ENCODE data around the gene TEX29.

The TEX29 gene

DNA sequence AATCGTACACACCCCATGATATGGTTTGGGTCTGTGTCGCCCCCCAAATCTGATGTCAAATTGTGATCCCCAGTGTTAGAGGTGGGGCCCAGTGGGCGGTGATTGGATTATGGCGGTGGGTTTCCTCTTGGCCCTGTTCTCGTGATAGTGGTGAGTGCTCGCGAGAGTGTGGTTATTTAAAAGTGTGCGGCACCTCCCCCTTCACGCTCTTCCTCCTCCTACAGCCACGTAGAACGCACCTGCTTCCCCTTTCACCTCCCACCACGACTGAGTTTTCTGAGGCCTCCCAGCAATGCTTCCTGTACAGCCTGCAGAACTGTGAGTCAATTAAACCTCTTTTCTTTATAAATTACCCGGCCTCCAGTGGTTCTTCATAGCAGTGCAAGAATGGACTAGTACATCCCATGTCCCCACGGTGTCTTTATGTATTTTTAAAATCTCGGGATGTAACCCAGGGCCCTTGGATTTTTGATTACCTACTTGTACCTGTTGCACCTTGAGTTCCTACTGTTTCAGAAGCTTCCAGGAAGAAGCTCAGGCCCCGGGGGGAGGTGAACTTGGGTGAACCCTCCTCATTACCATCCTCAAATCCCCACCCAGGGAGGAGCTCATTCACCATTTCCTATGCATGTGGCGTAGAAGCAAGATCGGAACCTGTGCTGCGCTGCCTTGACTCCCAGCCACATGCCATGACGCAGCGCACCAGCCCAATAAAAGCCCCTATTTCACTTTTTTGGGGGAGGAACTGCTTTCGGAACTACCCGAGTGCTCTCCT is 52.4 kb downstream of the TEX29 start:
- no peak for DNase-seq

DNA sequence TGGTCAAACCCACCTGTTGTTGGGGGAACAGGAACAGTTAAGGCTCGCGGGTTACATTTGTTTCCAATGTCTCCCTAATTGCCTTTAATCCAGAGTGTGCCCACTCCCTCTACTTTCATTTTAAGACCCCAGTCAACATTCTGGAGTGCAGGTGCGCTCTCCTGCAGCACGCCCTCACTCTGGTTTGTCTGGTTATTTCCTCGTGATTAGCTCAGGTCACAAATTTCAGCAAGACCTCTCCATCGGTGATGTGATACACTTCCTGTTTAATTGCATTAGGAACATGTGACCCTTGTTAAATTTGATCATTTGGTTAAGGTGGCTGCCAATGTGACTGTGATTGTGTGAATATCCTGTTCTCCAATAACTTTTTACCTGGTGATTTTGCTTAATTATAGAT is 53.0 kb downstream of the TEX29 start:
- DNase-seq, result no peak

DNA sequence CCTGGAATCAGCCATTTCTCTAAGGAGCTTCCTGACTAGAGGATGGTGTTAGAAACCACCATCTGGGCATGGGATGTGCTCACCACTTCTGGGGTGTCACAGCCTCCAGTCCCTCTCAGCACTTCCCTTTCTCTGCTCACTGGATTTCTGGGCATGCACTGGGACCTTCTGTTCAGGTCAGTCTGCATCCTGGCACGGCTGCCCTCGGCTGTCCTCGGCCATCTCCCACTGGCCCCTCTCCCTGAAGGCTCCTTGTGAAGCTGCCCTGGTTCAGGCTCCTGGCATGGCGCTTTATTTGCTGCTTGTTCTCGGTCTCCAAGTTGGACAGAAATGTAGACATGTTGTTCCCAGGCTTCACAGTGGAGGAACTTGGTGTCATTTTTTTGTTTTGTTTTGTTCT is 60.0 kb downstream of the TEX29 start:
- no peak for DNase-seq

DNA sequence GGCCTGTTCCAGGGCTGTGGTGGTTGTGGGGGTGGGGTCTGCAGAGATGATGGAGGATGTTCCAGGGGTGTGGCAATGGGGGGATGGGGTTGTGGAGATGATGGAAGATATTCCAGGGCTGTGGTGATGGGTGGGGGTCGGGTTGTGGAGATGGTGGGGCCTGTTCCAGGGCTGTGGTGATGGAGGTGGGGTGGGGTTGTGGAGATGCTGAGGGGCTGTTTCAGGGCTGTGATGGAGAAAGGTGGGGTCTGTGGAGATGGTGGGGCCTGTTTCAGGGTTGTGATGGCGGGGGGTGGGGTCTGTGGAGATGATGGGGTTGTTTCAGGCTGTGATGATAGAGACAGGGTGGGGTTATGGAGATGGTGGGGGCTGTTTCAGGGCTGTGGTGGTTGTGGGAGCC is 62.0 kb downstream of the TEX29 start:
- DNase-seq, result no peak

DNA sequence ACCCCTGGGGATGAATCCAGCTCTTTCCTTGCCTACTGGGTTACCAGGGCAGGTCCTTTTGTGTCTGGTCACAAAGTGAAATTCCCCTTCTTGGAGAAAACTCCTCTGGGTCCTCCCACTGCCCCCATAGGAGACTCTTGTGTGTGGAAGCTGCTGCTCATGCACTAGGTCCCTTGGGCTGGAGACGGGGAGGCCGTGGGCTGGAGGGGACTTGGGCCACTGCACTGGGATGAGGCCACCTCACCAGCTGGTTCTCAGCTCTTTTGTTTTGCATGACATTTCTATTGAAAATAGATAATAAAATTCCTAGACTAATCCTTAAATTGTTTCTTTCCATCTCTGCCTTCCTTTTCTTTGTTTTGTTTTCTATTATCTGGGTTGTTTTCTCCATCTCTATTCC is 62.4 kb downstream of the TEX29 start:
- DNase-seq, result no peak

DNA sequence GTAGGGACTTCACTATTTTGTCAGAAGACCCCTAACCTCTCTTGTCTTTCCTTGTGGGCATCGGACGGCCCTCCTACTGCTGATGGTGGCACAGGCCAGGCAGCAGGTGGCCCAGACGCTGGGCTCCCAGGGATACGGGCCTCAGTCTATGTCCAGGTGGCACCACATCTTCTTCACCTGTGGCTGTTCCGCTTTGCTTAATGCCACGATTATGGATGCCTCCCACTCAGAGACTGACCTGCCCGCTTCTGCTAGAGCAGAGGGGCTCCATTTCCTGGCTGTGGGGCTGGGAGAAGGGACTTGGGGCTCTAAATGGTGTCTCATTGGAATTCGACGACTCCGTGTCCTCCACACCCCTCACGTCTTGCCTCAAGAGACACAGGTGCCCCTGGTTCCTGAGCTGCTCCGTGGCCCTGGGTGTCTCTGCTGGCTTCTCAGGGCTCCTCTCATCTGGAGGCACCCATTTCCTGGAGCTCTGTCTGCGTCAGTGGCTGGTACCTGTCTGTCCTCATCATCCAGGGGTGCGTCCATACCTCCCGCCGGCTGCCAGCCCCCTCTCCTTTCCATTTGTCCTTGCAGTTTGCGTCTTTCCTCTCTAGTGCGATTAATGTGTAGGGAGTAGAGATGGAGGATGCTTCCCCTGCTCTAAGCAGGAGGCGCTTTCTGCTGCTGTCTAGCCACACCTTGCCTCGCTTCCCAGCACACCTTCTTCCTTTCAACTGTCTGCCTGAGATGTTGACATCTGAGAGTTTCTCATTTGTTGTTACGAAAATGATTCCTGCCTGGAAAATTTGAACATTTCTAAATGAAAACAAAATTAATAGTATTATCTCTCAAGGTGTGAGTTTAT is 63.4 kb downstream of the TEX29 start:
- DNase-seq, result no peak

DNA sequence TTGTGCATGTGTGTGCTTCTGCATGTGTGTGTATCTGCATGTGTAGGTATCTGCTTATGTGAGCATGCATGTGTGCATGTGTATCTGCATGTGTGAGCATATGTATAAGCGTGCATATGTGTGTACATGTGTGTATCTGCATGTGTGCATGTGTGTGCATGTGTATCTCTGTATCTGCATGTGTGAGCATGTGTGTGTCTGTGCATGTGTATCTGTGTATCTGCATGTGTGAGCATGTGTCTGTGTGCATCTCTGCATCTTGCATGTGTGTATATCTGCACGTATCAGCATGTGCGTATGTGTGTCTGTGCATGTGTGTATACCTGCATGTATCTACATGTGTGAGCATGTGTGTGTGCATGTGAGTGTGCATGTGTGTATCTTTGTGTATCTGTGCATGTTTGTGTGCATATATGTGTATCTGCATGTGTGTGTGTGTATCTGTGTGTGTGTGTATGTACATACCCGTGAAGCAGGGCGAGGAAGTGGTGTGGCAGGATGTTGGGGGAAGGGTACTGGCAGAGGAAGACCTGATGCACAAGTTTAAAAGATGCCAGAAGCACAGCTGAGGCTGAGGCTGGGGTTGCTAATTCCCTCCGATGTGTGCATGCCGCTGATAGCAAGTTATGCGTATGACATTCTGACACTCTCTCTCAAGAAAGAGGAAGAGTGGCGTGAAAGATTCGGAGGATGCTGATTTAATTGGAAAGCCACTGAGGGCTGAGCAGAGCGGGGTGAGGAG is 64.2 kb downstream of the TEX29 start:
- DNase-seq, result no peak

DNA sequence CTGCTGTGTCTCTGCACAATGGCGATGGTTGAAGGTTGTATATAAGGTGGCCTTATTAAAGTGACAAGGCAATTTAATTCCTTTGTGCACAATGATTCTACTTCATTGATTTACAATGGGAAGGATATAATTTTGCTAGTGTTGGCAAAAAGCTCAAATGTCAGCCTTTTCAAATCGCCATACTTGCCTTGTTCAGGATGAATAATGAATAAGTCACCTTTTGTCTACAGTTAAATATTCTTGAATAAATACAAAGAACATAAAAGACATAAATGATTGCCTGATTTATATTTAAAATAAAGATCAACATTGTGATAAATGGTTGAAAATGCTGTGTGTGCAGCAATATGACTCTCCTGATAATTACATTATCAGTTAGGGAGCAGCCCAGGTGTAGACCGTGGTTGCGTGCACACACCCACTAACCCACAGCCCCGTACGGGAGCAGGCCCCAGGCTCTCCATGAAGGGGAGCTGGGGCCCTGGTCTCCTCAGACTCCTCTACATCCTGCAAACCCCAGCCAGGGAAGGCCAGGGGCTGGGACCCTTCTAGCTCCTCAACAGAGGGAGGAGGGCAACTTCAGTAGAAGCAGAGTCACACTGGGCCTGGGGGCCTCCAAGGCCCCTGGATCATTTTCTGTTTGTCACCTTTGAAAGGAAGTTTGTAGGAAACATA is 64.9 kb downstream of the TEX29 start:
- no peak for DNase-seq

DNA sequence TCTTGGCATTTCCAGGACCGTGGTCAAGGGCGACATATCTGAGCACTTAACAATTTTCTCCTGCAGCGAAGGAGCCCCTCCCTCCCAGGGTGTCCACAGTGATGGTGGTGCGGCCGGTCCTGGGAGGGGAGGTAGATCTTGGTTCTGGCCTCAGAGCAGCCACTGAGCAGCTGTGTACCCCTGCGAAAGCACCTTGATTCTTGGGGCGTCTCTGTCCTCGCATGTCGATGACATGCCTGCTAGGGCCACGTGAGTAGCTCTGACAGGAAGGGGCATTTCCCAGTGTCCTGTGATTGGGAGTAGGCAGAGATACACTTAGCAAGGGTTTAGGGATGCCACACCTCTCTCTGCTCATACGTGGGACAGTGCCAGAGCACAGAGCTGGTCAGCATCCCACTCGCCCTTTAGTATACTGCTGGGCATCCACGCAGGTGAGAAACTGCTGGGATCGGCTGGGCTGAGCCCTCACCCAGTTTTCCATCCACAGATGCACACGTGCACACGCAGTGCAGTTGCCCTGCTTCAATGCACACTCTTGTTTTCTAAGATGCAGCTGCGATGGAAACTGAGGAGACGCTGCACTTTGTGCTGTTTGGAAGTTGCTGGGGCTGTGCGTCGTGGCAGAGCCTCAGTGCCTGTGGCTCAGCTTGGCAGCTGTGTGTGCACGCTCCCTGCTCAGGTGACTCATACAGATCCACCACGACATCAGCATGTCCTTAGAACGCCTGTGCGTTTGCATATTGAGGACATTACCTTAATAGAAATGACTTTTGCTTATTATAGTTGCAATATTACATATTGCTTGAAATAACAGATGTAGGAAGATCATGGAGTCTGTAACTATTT is 66.8 kb downstream of the TEX29 start:
- DNase-seq, result peak in 1 of 2 experiments; percentile 27

DNA sequence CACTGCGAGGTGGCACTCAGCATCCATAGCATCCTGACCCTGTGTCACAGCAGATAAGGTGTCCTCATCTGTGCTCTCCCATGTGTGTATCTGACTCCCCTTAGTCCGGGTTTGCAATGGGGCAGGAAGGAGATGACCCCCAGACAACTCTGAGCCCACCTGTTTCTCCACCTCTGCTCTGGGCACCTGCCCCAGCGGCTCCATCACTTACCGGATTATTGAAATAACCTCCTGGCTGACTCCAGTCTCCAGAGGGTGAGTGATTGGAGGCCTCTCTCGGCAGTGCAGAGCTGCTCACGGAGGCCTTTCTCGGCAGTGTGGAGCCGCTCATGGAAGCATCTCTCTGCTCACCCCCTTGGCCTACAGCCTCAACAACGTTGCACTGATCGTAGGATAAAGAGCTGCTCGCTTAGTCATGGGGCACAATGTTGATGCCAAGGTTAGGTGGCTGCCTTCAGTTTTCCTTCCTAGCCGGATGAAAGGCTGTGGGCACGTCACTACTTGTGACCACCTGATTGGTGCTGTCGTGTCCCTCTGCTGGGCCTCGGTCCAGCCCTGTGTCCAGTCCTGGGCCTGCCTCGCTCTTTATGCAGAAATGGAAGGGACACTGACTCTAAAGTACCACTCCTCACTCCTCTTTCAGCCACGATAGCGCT is 67.6 kb downstream of the TEX29 start:
- DNase-seq, result no peak

DNA sequence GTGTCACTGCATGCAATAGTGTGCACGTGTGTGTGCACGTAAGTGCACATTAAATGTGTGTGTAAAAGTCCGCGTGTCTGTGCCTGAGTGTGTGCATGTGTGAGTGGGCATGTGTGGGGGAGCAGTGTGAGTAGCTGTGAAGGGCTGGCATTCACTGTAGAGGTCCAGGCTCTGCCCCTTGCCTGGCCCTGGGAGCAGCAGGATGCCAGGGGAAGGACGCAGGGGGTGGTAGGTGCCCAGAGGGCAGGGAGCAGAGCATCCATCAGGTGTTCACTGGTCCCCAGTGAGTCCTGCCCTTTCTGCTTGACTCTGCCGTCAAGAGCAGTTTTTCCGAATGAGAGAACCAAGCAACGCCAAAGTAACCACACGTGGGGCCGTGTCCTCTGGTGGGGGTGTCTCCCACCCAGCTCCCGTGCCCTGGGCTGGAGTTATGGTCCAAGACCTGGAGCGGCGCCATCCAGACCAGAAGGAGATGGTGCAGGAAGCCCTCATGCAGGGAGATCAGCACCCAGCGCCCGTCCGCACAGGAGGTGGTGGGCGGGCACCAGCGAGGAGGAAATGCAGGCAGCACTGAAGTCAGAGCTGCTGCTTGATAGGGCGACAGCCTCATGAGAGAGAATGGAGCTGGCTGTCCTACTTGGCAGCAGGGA is 68.5 kb downstream of the TEX29 start:
- DNase-seq, result no peak

DNA sequence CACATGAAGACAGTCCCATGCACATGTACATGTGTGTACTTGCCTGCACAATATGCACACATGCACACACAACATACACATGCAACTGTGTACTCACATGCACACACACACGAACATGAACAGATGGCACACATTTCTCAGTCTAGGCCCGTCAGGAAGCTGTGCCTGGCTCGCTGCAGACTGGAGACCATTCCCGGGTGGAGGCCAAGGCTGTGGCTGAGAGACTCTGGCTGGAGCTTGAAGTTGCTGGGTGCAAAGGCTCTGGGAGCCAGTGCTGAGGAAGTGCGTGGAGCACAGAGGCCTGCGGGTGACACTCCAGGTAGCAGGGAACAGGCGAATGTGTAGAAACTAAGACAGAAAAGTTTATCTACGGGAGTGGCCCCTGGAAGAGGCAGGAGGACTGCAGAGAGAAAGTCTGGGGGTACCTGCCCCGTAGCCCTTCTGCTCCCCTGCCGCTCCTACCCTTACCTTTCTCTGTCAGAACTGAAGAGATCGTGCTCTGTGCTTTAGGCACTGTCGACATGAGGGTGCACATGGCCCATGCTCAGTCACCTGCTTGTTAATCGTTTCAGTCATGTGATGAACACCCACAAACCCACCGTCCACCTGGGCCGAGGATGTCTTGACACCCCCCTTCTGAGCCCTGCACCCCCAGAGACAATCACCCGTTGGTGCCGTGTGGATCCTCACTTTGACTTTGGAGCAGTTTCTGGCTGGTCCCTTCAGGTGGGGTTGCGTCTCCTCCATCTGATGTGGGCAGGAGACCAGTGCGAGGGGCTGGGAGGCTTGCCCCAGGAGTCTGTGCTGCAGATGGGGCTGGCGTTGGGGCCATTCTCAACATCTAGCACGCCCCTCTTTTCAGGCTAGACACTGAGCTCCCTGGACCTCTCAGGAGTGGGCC is 69.4 kb downstream of the TEX29 start:
- DNase-seq, result no peak

DNA sequence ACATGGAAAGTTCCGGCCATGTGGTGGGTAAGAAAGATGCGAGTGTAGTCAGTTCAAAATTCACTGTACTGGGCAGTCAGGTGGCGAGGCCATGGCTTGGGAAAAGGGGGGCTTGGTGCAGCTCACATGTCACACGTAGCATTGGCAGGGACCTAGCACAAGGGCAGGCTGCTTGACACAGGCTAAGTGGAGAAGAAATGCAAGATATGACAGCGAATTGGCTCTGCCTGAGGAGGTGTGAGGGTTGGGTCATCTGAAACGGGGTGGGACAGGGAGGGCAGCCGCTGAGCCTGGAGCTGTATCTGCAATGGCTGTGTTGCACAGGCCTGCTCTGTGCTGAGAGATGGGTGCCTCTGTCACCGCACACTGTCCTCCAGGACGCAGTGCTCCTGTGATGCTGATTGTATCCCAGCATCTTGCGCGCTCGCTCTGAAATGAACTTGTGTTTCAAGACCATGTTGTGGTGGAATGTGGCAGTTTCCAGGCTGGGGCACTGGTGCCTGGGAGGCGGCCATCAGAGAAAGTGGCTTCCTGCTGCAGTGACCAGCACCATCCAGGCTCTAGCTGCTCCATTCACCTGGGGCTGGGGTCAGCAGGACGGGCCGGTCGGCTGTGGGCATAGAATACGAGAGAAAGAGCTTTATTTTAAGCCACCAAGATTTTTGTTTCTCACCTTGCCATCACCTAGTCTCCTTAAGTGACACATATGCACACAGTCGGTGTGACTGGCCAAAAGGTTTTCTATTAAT is 70.3 kb downstream of the TEX29 start:
- no peak for DNase-seq

DNA sequence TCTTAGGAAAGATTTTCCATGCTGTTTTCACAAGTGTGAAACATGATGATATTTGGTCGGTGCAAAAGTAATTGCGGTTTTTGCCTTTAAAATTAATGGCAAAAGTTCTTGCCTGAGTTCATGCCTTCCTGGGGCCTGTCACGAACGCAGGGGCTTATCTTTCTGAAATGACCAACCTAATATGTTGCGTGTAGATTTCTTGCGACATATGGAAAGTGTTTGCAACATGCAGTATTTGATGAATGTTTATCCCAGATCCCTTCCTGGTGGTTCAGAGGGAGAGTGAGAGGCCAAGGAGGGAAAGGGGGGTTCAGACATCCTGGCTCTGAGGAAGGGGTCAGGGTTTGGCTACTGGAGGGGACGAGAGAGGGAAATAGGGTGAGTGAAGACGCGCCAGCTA is 72.0 kb downstream of the TEX29 start:
- DNase-seq, result no peak

DNA sequence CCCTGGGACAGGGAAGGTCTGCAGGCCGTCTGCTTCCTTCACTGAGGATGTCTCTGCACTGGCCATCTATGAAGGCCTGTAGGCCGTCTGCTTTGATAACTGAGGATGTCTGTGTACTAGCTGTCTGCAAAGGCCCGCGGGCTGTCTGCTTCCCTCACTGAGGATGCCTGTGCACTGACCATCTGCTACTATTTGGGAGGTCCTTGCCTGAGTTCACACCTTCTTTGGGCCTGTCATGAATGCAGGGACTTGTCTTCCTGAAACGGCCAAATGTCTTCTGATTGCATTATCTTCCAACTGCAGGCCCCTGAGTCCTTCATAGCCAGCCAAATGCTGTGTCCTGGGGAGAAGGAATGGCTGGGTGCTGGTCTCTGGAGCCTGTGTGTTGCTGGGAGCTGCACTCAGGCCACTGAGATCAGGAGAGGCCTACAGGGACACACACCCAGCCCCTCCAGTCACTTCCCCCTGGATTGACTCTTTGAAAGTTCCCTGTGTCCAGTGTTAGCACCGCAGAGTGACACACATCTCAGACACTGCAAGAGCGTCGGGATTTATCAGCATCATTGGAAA is 72.9 kb downstream of the TEX29 start:
- no peak for DNase-seq
